ENCODE data around the gene DCK. TPM values are rescaled to one million over a fixed set of nuclear protein-coding genes. Genes with fewer than 3 reads are reported as not detected.
"Not testable (repeated sequence)": the region's sequence is repeated elsewhere in the genome, so short reads cannot be mapped to it uniquely, and the experiment has no call there.

DCK gene
- total and polyA plus RNA-seq, 2 experiments from 2014 or later: 16.9 to 25.1 TPM

DNA sequence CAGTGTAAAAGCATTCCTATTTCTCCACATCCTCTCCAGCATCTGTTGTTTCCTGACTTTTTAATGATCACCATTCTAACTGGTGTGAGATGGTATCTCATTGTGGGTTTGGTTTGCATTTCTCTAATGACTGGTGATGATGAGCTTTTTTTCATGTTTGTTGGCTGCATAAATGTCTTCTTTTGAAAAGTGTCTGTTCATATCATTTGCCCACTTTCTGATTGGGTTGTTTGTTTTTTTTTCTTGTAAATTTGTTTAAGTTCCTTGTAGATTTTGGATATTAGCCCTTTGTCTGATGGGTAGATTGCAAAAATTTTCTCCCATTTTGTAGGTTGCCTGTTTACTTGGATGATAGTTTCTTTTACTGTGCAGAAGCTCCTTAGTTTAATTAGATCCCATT is 6.2 kb downstream of the DCK start:
- not testable (repeated sequence) for H3K27ac ChIP-seq (ENCODE audit: low read depth); H3K4me3 Mint-ChIP-seq; ATAC-seq; H3K4me2 ChIP-seq; H3K4me3 ChIP-seq; H3F3A ChIP-seq (replicated peaks; ENCODE audit: low read depth); H3K27me3 ChIP-seq (ENCODE audit: insufficient read depth); DNase-seq (ENCODE audit: low spot score); H3K27me3 Mint-ChIP-seq (ENCODE audit: insufficient read depth, low read depth, poor library complexity); H2AFZ ChIP-seq; H3K9me2 ChIP-seq (ENCODE audit: insufficient read depth); H3K27ac Mint-ChIP-seq
- H3K36me3 Mint-ChIP-seq (ENCODE audit: low read depth): peaks cover 72% of the 10 kb centered on the region
- Histone ChIP-seq H3K79me2 (replicated peaks; ENCODE audit: insufficient read depth) (peaks cover 100% of the 10 kb centered on the region), H4K20me1 (replicated peaks; ENCODE audit: insufficient read depth) (peaks cover 18% of the 10 kb centered on the region), H3K4me1 (ENCODE audit: insufficient read depth) (peaks cover 45% of the 10 kb centered on the region), H3K36me3 (ENCODE audit: insufficient read depth) (peaks cover 14% of the 10 kb centered on the region; the same call in 1 of the 2 replicates)
- peaks cover 33% of the 10 kb centered on the region; the same call in 2 of the 3 replicates for H3K9me3 Mint-ChIP-seq
- peaks cover 44% of the 10 kb centered on the region for H3K4me1 Mint-ChIP-seq

DNA sequence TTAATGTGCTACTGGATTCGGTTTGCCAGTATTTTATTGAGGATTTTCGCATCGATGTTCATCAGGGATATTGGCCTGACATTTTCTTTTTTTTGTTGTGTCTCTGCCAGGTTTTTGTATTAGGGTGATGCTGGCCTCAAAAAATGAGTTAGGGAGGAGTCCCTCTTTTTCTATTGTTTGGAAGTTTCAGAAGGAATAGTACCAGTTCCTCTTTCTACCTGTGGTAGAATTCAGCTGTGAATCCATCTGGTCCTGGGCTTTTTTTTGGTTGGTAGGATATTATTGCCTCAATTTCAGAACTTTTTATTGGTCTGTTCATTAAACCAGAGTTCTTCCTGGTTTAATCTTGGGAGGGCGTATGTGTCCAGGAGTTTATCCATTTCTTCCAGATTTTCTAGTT is 7.9 kb downstream of the DCK start:
- Histone ChIP-seq H3K4me1 (ENCODE audit: insufficient read depth) (peaks cover 35% of the 10 kb centered on the region), H3K79me2 (replicated peaks; ENCODE audit: insufficient read depth) (peaks cover 96% of the 10 kb centered on the region), H3K36me3 (ENCODE audit: insufficient read depth) (peaks cover 14% of the 10 kb centered on the region; the same call in 1 of the 2 replicates), H4K20me1 (replicated peaks; ENCODE audit: insufficient read depth) (peaks cover 15% of the 10 kb centered on the region)
- not testable (repeated sequence) for H3K9me2 ChIP-seq (ENCODE audit: insufficient read depth); H3K27ac Mint-ChIP-seq; H3K27ac ChIP-seq (ENCODE audit: low read depth); ATAC-seq; H3K27me3 ChIP-seq (ENCODE audit: insufficient read depth); H3F3A ChIP-seq (replicated peaks; ENCODE audit: low read depth); H2AFZ ChIP-seq; H3K27me3 Mint-ChIP-seq (ENCODE audit: insufficient read depth, low read depth, poor library complexity); H3K4me3 ChIP-seq; DNase-seq (ENCODE audit: low spot score); H3K4me3 Mint-ChIP-seq; H3K4me2 ChIP-seq
- H3K4me1 Mint-ChIP-seq: peaks cover 33% of the 10 kb centered on the region
- peaks cover 61% of the 10 kb centered on the region for H3K36me3 Mint-ChIP-seq (ENCODE audit: low read depth)
- H3K9me3 Mint-ChIP-seq: peaks cover 30% of the 10 kb centered on the region; the same call in 2 of the 3 replicates

DNA sequence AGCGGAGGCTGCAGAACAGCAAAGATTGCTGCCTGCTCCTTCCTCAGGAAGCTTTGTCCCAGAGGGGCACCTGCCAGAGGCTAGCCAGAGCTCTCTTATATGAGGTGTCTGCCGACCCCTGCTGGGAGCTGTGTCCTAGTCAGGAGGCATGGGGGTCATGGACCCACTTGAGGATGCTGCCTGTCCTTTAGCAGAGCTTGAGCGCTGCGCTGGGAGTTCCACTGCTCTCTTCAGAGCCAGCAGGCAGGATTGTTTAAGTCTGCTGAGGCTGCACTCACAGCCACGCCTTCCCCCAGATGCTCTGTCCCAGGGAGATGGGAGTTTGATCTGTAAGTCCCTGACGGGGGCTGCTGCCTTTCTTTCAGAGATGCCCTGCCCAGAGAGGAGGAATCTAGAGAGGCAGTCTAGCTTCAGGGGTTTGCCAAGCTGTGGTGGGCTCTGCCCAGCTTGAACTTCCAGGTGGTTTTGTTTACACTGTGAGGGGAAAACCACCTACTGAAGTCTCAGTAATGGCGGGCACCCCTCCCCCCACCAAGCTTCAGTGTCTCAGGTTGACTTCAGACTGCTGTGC is 10.9 kb downstream of the DCK start:
- Mint-ChIP-seq H3K4me1 (peaks cover 43% of the 10 kb centered on the region), H3K4me3 (0 out of 3 replicates have a peak overlapping the region, but pooled peaks have one; percentile 9), H3K36me3 (ENCODE audit: low read depth) (peaks cover 41% of the 10 kb centered on the region), H3K9me3 (peaks cover 27% of the 10 kb centered on the region; the same call in 2 of the 3 replicates), H3K27ac (0 out of 2 replicates have a peak overlapping the region, but pooled peaks have one; percentile 19), H3K27me3 (ENCODE audit: insufficient read depth, low read depth, poor library complexity) (peaks cover 5% of the 10 kb centered on the region)
- peak overlapping the region; percentile 38; the same call in 1 of the 2 replicates for H3K4me3 ChIP-seq
- H3K27ac ChIP-seq (ENCODE audit: low read depth): no peak overlapping the region
- peak overlapping the region; percentile 74 for H3K4me2 ChIP-seq
- H2AFZ ChIP-seq: no peak overlapping the region
- H3K9me2 ChIP-seq (ENCODE audit: insufficient read depth): no peaks in the 10 kb centered on the region
- H3K27me3 ChIP-seq (ENCODE audit: insufficient read depth): no peaks in the 10 kb centered on the region
- H4K20me1 ChIP-seq (replicated peaks; ENCODE audit: insufficient read depth): peaks cover 15% of the 10 kb centered on the region
- H3K36me3 ChIP-seq (ENCODE audit: insufficient read depth): peaks cover 8% of the 10 kb centered on the region; the same call in 1 of the 2 replicates
- ATAC-seq (peak; percentile 86), DNase-seq (ENCODE audit: low spot score) (peak; percentile 46)
- H3K4me1 ChIP-seq (ENCODE audit: insufficient read depth): peaks cover 36% of the 10 kb centered on the region
- peaks cover 88% of the 10 kb centered on the region for H3K79me2 ChIP-seq (replicated peaks; ENCODE audit: insufficient read depth)
- H3F3A ChIP-seq (replicated peaks; ENCODE audit: low read depth): no peaks in the 10 kb centered on the region
- no peak for TF ChIP-seq CREB1 (CRISPR knock-in tag; IDR thresholded peaks at IDR 0.05; ENCODE audit: low read depth)
- no peak for TF ChIP-seq STAT1 (IDR thresholded peaks at IDR 0.05; ENCODE audit: unreplicated experiment)
- no peak for TF ChIP-seq EZH2phosphoT487 (IDR thresholded peaks at IDR 0.05; ENCODE audit: unreplicated experiment)
- TF ChIP-seq, protein P1, sequence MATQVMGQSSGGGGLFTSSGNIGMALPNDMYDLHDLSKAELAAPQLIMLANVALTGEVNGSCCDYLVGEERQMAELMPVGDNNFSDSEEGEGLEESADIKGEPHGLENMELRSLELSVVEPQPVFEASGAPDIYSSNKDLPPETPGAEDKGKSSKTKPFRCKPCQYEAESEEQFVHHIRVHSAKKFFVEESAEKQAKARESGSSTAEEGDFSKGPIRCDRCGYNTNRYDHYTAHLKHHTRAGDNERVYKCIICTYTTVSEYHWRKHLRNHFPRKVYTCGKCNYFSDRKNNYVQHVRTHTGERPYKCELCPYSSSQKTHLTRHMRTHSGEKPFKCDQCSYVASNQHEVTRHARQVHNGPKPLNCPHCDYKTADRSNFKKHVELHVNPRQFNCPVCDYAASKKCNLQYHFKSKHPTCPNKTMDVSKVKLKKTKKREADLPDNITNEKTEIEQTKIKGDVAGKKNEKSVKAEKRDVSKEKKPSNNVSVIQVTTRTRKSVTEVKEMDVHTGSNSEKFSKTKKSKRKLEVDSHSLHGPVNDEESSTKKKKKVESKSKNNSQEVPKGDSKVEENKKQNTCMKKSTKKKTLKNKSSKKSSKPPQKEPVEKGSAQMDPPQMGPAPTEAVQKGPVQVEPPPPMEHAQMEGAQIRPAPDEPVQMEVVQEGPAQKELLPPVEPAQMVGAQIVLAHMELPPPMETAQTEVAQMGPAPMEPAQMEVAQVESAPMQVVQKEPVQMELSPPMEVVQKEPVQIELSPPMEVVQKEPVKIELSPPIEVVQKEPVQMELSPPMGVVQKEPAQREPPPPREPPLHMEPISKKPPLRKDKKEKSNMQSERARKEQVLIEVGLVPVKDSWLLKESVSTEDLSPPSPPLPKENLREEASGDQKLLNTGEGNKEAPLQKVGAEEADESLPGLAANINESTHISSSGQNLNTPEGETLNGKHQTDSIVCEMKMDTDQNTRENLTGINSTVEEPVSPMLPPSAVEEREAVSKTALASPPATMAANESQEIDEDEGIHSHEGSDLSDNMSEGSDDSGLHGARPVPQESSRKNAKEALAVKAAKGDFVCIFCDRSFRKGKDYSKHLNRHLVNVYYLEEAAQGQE (IDR thresholded peaks at IDR 0.05; ENCODE audit: unreplicated experiment): no peak
- TF ChIP-seq, protein P2, sequence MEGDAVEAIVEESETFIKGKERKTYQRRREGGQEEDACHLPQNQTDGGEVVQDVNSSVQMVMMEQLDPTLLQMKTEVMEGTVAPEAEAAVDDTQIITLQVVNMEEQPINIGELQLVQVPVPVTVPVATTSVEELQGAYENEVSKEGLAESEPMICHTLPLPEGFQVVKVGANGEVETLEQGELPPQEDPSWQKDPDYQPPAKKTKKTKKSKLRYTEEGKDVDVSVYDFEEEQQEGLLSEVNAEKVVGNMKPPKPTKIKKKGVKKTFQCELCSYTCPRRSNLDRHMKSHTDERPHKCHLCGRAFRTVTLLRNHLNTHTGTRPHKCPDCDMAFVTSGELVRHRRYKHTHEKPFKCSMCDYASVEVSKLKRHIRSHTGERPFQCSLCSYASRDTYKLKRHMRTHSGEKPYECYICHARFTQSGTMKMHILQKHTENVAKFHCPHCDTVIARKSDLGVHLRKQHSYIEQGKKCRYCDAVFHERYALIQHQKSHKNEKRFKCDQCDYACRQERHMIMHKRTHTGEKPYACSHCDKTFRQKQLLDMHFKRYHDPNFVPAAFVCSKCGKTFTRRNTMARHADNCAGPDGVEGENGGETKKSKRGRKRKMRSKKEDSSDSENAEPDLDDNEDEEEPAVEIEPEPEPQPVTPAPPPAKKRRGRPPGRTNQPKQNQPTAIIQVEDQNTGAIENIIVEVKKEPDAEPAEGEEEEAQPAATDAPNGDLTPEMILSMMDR (conservative IDR thresholded peaks at IDR 0.05; ENCODE audit: low read depth in 2 of 2): peak in 1 of 2 experiments; percentile 50; a peak in 2 of 4 replicates
- TF ChIP-seq NANOG (IDR thresholded peaks at IDR 0.05; ENCODE audit: borderline replicate concordance): no peak
- TF ChIP-seq, protein P3, sequence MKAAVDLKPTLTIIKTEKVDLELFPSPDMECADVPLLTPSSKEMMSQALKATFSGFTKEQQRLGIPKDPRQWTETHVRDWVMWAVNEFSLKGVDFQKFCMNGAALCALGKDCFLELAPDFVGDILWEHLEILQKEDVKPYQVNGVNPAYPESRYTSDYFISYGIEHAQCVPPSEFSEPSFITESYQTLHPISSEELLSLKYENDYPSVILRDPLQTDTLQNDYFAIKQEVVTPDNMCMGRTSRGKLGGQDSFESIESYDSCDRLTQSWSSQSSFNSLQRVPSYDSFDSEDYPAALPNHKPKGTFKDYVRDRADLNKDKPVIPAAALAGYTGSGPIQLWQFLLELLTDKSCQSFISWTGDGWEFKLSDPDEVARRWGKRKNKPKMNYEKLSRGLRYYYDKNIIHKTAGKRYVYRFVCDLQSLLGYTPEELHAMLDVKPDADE (IDR thresholded peaks at IDR 0.05): no peak
